Measurements from ENCODE around the gene UBE2S. TPM values are rescaled to one million over a fixed set of nuclear protein-coding genes. Genes with fewer than 3 reads are reported as not detected.
"Not testable (repeated sequence)": the region's sequence is repeated elsewhere in the genome, so short reads cannot be mapped to it uniquely, and the experiment has no call there.

The UBE2S gene
- 82.6 TPM for total RNA-seq

DNA sequence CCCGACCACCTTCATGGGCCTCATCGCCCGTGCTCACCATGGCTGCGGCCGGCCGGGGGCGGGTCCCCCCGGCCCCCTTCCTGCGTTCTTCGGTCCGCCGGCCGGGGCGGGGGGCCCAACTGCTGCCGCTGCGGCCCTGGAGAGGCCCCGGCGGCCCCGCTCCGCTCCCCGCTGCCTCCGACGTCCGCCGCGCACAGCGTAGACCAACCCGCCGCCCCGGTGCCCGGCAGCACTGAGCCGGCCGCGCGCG is at the start of gene UBE2S:
Gene UBE2S, minus strand, starts transcription at position 239 of the 250 bp plus-strand sequence. Its CDS starts 199 bp downstream, at position 40.
- H3K27me3 ChIP-seq = not testable (repeated sequence)

DNA sequence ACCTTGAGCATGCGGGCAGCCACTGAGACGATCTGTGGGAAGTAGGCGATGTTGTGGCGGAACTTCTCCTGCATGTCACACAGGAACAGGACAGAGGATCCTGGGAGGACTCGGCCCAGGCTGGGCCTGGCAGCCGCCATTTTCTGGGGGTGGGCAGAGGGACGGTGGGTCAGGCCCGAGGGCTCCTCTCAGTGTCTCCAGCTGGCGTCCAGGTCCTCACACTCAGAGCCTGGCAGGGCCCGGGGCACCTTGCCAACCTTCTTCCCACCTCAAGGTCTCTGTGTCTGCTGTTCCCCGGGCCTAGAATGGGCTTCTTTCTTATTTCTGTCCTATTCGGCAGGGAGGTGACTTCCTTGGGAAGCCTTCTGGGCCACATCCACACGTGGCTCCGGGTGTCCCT is 48.8 kb upstream of the UBE2S start:
- H3K27me3 ChIP-seq = peaks cover 19% of the 10 kb centered on the region
- intact Hi-C loops (cut with DNase I) = no loop called here
- no peak overlapping the region for H3K4me3 ChIP-seq
- peaks cover 0 to 16% of the 10 kb centered on the region in 2 donors for H3K4me1 ChIP-seq
- TF ChIP-seq, protein P1, sequence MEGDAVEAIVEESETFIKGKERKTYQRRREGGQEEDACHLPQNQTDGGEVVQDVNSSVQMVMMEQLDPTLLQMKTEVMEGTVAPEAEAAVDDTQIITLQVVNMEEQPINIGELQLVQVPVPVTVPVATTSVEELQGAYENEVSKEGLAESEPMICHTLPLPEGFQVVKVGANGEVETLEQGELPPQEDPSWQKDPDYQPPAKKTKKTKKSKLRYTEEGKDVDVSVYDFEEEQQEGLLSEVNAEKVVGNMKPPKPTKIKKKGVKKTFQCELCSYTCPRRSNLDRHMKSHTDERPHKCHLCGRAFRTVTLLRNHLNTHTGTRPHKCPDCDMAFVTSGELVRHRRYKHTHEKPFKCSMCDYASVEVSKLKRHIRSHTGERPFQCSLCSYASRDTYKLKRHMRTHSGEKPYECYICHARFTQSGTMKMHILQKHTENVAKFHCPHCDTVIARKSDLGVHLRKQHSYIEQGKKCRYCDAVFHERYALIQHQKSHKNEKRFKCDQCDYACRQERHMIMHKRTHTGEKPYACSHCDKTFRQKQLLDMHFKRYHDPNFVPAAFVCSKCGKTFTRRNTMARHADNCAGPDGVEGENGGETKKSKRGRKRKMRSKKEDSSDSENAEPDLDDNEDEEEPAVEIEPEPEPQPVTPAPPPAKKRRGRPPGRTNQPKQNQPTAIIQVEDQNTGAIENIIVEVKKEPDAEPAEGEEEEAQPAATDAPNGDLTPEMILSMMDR (IDR thresholded peaks at IDR 0.05) = no peak
- DNase-seq (ENCODE audit: low spot score in 2 of 2) = no peak
- peaks cover 0 to 7% of the 10 kb centered on the region in 2 donors for H3K36me3 ChIP-seq
- H3K27ac ChIP-seq = no peak overlapping the region
- H3K9me3 ChIP-seq = no peaks in the 10 kb centered on the region

More for the DNA sequence above, at the start of gene UBE2S:
- DNase-seq (ENCODE audit: low spot score in 2 of 2); H3K9me3 ChIP-seq: not testable (repeated sequence)
- Histone ChIP-seq H3K4me1 (peaks cover 11 to 13% of the 10 kb centered on the region in 2 donors), H3K27ac (peak within 1 kb of the TSS; percentile 96 to 99), H3K4me3 (peak within 1 kb of the TSS; percentile 86 to 92), H3K36me3 (peaks cover 12 to 23% of the 10 kb centered on the region in 2 donors)
- intact Hi-C loops (cut with DNase I) = loop anchor here (1.0 to 10.0 kb wide), 6 partner anchors 21 to 1540 kb away; partner anchors contain the start of genes LENG9, MYADM, PPP1R12C and ZSCAN5A

DNA sequence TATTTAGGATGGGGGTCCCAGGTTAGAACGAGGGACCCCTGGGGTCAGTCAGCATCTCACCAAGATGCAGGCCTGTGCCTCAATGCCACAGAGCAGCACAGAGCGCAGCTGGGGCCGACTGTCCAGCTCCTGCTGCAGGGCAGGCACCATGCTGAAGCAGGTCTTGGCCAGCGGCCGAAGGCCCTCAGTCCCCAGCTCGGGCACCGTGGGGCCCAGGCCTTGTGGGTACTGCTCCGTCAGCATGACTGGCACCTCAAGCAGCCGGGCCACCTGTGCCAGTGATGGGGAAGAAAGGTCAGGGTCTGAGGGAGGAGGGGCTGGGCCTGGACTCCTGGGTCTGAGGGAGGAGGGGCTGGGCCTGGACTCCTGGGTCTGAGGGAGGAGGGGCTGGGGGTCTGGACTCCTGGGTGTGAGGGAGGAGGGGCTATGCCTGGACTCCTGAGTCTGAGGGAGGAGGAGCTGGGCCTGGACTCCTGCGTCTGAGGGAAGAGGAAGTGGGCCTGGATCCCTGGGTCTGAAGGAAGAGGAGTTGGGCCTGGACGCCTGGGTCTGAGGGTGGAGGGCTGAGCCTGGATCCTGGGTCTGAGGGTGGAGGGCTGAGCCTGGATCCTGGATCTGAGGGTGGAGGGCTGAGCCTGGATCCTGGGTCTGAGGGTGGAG is 48.1 kb upstream of the UBE2S start:
- TF ChIP-seq, protein P1 (IDR thresholded peaks at IDR 0.05) = no peak
- DNase-seq (ENCODE audit: low spot score in 2 of 2) = no peak
- intact Hi-C loops (cut with DNase I) = no loop called here
- peaks cover 19% of the 10 kb centered on the region for H3K27me3 ChIP-seq
- no peaks in the 10 kb centered on the region for H3K9me3 ChIP-seq
- H3K27ac ChIP-seq = no peak overlapping the region
- H3K4me1 ChIP-seq = peaks cover 0 to 15% of the 10 kb centered on the region in 2 donors
- H3K4me3 ChIP-seq = no peak overlapping the region
- H3K36me3 ChIP-seq = peaks cover 0 to 7% of the 10 kb centered on the region in 2 donors

DNA sequence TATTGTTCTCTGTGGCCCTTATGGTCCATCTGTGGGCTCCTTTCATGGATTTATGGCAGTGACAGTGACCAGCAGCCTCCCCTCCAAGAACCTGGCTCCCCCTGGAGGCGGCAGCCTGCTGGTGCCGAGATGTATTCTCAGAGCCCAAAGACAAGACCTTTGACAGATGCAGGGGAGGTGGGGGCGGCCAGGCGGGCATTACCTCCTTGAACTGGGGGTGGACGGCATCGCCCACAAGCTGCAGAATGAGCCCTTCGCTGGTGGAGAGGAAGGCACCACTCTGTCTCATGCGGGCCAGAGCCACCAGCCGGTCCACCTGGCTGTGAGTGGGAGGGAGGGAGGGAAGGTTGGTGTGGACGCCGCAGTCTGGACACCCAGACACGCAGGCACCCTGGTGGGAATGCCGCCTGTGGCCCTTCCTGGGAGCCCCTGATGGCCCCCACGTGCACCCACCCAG is 47.2 kb upstream of the UBE2S start:
- TF ChIP-seq, protein P1 (IDR thresholded peaks at IDR 0.05) = peak in 2 of 3 experiments; percentile 20 to 43
- Histone ChIP-seq H3K9me3 (no peaks in the 10 kb centered on the region), H3K4me3 (no peak overlapping the region), H3K4me1 (peaks cover 0 to 11% of the 10 kb centered on the region in 2 donors), H3K36me3 (peaks cover 0 to 7% of the 10 kb centered on the region in 2 donors), H3K27ac (no peak overlapping the region), H3K27me3 (peaks cover 19% of the 10 kb centered on the region)
- intact Hi-C loops (cut with DNase I) = no loop called here
- no peak for DNase-seq (ENCODE audit: low spot score in 2 of 2)

DNA sequence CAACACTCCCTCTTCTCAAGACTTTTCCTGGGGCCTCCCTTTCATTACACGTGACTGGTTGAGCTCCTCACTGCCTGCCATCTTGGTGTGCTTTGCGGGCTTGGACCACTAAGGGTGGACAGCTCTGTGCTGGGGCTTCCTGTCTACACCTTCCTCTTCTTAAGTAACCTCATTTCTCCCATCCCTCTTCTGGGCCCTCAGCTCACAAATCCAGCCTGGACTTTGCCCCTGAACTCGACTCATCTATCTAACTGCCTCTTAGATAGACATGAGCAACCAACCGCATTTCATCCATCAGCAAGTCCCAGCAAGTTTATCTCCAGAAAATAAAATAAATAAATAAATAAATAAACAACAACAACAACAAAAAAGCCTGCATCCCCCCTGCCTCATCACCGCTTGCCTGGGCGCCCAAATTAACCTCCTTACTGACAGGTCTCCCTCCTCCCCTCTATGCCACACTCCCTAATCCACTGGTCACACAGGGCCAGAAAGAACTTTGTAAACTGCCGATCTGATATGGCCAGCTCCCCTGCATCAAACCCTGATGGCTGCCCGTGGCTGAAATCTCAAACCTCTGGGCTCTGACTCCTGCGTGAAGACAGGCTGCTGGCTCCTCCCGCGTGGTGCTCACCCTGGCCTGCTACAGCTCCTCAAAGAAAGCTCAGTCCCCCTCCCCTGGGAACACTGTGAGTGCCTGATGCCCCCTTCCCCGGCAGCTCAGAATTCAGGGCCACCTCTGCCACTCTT is 46.1 kb upstream of the UBE2S start:
- H3K9me3 ChIP-seq = no peaks in the 10 kb centered on the region
- DNase-seq (ENCODE audit: low spot score in 2 of 2) = no peak
- TF ChIP-seq, protein P1 (IDR thresholded peaks at IDR 0.05) = no peak
- peaks cover 0 to 7% of the 10 kb centered on the region in 2 donors for H3K36me3 ChIP-seq
- H3K4me3 ChIP-seq = no peak overlapping the region
- peaks cover 0 to 11% of the 10 kb centered on the region in 2 donors for H3K4me1 ChIP-seq
- peaks cover 19% of the 10 kb centered on the region for H3K27me3 ChIP-seq
- intact Hi-C loops (cut with DNase I) = no loop called here
- H3K27ac ChIP-seq = no peak overlapping the region

DNA sequence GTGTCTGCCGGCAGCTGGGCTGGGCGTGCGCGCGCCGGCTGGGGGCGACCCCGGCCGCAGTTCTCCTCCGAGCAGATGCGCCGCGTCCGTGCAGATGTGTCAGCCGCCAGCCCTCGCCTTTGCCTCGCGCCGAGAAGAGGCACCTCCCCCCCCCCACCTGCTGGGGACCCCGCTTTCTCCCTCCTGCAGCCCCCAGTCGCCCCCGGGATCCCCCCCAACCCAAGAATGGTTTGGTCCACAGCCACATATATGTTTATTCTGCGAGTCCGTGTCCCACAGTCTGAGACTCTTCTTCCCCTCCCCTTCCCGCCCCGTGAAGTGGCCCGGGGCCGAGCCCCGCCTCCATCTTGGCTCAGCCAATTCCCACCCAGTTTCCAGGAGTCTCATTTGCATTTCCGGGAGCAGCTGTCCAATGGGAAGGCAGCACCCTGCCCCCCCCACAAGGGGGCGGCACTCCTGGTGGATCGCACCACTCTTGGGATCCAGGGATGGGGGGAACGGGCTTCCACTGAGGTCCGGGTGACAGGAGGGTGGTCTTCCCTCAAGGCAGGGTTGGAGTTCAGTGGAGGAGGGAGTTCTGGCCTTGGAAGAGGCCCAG is 45.3 kb upstream of the UBE2S start:
- DNase-seq (ENCODE audit: low spot score in 2 of 2) = no peak
- Histone ChIP-seq H3K27me3 (peaks cover 19% of the 10 kb centered on the region), H3K36me3 (peaks cover 0 to 7% of the 10 kb centered on the region in 2 donors), H3K4me1 (peaks cover 0 to 11% of the 10 kb centered on the region in 2 donors), H3K27ac (no peak overlapping the region), H3K4me3 (no peak overlapping the region), H3K9me3 (no peaks in the 10 kb centered on the region)
- intact Hi-C loops (cut with DNase I) = no loop called here
- TF ChIP-seq, protein P1 (IDR thresholded peaks at IDR 0.05) = peak in 1 of 3 experiments; percentile 10

All from ascending aorta (tissue), 2 donors.